Suppressor macrophage (primary cell): ENCODE measurements around the gene ARHGEF3.

Experiments
- DNase-seq, 4 experiments: peaks; one replicate each; pipeline ENCODE4 v3.0.0-alpha.2; 2020 to 2022
- total RNA-seq, 17 experiments: gene quantifications; one replicate each; lab custom pipeline; 2026; ENCODE audit warnings: mixed read lengths in 6 of 17, inconsistent platforms in 3 of 17; lab: John Stamatoyannopoulos, UW

Gene ARHGEF3, protein sequence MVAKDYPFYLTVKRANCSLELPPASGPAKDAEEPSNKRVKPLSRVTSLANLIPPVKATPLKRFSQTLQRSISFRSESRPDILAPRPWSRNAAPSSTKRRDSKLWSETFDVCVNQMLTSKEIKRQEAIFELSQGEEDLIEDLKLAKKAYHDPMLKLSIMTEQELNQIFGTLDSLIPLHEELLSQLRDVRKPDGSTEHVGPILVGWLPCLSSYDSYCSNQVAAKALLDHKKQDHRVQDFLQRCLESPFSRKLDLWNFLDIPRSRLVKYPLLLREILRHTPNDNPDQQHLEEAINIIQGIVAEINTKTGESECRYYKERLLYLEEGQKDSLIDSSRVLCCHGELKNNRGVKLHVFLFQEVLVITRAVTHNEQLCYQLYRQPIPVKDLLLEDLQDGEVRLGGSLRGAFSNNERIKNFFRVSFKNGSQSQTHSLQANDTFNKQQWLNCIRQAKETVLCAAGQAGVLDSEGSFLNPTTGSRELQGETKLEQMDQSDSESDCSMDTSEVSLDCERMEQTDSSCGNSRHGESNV
- total RNA-seq = 14.1 to 133 (median 54.3) reads per million in 17 experiments

DNA sequence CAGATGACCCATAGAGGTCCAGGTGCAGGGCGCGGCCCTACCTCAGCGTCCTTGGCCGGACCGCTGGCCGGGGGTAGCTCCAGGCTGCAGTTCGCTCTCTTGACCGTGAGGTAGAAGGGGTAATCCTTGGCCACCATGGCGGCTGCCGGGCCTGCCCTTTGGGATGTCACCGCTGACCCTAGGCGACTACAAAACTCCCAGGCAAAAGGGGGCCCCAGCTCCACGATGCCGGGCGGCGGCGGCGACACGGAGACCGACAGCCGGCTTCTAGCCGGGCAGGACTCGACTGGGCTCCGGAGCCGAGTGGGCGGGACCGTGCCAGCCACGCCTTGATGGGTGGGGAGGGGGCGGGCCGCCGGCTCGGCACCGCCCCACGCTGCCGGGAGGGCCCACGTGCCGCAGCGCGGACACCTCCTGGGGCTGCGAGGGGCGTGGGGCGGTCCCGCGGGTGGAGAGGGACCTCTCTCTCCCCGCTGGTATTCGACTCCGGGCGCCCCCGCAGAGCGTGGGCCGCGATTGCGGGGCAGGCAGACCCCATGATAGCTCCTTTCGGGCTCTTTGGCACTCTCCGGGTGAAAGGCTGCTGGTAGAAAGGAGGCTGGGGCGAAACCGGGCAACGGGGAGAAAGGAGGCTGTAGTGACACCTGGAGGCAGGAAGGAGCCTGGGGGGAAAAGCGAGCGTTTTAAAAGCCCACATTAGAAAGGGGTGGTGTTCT is at the start of gene ARHGEF3:
Gene ARHGEF3 (minus strand): TSS at position 288 of the 716 bp plus-strand sequence. CDS start 151 bp downstream, at position 137.
- DNase-seq = peak; percentile 89 to 96 (median 92)

DNA sequence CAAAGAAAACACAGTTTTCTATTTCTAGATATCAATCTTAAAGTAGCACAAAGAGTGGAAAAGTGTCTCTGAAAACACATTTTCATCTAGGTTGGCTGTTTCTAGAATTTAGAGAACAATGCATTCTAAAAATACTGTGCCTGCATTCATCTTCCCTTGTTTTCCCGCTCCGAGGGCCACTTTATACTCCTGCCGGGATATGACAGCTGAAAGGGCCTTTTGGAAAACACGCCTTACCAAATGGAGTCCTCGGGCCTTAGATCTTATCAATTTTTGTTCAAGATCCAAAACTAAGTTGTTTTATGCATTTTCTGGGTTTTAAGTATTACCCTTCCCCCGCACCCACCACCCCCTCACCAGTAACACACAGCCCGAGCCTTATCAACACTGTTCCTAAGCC is 47.9 kb upstream of the ARHGEF3 start:
- DNase-seq = no peak

DNA sequence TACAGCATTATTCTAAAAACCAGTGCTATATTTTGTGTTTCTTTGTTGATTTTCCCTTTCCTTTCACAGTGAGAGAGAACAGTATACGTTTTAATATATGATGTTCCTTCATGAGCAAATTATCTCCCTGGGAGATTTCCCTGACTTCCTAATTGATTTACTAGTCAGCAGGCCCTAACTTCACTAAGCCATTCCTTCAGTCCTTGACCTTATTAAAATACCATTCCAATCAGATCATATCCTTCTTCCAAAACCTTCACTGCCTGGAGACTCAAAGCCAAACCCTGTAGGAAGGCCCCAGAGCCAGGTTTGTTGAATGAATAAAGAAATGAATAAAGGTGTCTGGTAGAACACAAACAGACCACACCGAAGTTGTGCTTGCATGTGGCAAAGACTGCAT is 43.8 kb upstream of the ARHGEF3 start:
- DNase-seq = no peak

DNA sequence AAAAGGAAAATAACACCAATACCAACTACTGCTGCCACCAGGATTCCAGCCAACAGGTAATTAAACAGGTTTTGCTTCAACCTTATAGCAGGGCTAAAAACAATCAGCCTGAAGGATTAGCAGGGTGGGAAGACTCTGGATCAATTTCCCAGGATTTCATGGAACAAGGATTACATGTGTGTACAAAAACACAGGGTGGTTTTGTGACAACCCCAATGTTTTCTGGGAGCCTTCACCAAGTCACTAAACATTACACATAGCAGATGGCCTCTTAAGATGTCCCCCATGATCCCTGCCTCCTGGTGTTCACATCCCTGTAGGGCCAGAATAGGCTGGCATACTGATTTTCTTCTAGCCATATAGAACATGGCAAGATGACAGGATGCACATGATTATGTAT is 42.8 kb upstream of the ARHGEF3 start:
- no peak for DNase-seq

DNA sequence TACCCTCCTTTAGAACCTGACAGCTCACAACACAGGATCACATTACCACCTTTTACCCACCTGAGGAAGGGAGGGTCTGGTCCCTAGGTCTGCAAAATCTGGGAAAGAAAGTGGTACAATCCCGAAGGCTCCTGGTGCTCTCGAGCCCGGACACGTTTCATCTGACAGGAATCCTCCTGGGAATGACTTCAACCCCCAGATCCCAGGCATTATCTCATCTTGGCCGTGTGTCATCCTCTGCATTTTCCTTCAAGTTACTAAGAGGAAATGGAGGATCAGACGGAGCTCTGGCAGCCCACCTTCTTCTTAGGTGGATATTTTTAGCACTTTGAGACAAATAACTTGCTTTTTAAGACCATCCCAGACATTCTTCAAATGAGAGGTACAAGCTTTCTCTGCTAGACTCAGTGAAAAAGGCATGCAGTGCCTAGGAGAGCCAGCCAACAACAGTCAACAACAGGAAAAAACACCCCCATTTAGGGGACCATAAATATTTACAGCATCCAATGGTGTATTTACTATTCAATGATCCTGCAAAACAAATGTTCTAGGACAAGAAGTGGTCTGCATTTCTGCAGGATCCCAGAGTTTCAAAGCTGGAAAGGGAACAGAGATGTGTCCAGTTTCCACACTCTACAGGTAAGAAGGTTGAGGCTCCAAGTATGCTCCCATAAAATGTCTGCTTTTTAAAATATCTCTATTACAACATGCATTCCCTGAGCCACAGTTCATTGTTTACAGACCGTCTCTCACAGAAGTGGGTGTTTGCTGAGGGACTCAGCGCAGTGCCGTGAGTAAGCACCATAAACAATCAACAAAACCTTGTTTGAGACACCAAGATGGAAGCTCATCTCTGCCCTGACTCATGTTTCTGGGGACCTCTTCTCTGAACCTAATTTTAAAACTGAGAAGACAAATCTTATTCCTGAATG is 38.3 kb upstream of the ARHGEF3 start:
- no peak for DNase-seq

DNA sequence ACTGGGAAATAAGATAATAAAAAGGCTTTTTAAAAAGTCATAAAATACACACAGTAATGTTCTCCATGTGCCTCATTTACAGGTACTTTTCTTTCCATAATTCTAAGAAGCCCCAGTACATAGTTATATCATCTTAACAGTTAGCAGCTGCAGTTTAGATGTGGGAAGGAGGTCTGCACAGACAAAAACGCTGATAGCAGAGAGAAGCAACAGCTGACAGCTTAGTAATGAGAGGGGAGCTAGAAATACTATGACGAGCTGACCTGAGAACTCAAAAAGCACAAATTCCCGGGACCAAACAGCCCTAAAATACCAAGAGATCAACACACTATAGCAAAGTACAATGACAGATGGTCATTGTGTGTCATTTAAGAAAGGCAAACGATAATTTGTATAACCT is 36.7 kb upstream of the ARHGEF3 start:
- no peak for DNase-seq

DNA sequence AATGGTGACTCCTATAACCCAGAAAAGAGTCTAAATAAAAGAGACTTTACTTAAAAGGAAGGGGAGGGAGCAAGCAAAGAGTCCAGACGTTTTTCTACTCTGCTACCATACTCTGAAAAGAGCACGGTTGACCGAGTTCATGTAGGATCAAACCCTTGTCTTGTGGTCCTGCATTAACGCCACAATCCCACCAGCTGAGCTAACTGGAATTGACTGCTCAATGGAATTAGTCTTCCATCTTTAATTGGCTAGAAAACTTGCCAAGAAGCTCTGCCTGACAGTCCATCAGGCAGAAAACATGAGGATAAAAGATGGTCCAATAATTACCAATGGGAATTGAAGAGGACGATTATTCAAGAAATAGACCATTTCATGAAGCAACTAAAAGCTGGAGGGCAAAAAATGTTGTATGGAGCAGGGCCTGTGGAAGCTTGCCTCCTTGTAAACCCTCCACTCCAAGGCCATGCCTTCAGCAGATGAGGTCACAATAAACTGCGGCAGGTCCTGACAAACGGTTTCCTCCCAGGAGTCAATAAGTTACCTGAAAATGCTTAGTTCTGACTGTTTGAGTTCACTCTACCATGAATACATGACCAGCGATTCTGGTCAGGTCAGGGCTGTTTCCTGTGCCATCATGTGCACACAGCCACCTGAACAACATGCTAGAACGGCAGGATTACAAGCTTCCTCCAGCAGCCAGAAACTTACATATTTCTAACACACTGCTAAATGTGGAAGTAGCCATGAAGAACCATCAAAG is 35.6 kb upstream of the ARHGEF3 start:
- DNase-seq = peak in 2 of 4 experiments; percentile 13 to 34

DNA sequence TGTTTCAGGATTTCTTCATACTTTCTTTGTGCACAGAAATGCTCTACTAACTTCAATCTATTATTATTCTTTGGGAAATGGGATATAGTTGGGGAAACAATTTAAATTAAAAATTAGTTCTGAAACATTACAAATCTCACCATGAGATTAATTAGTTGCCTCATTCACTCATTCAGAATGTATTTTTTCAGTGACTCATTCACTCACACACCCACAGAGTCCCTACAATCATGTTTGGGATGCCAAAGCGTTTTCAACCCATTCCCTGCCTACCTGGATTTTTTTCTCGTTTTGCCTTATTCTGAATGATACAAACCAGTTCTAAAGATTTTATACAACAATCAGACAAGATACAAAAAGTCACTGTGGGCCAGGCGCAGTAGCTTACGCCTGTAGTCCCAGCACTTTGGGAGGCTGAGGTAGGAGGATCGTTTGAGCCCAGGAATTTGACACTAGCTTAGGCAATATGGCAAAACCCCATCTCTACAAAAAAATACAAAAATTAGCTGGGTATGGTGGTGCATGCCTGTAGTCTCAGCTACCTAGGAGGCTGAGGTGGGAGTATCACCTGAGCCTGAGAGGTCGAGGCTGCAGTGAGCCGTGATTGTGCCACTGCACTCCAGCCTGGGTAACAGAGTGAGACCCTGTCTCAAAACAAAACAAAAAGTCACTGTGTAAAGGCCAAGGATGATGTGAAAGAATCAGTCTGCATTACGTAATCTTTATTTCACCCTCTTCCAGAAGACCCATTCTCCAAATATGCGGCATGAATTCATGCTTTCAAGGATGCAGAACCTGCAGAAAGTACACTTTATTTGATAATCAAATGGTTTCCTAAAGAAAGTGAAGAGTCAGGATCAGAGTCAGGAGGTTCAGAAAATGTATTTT is 34.8 kb upstream of the ARHGEF3 start:
- peak in 1 of 4 experiments; percentile 9 for DNase-seq

DNA sequence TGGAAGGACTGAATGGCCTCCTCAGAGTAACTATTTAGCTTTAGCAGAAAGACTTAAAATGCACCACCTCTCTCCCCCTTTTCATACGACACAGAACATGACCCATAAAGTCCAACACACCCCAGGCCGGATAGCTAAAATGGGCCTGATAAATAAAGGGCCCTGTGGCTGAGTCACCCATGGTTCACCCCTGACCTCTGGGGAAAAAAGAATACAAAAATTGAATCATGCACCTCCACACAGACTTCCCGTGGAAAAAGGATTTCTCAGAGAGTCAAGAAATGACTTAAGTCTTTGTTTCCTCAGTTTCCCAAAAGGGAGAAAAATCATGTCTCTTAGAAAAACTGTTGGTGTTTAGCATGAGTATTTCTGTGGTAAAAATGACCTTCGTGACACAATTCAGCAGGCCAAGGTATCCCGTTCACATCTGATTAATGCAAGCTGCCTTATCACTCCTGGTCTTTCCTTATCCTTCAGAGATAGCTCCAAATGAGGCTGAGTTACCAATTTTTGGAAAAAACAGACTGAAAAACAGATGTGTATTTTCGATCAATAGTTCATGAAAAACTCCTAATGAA is 34.0 kb upstream of the ARHGEF3 start:
- no peak for DNase-seq

DNA sequence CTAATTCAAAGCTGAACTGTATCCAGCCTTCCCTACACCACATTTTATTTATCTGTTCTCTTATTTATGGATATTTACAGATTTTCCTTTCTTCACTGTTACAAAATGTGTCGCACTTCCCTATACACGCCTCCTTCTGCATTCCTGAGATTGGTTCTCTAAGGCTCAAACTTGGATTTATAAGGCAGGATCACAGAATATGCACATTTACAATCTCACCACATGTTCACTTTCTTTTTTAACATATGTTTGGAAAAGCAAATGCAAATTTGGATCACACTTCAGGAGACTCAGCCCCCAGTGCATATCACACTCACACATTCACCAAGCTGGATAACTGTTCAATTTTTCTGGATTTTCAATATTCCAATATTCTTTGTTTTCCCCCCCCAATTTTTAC is 31.8 kb upstream of the ARHGEF3 start:
- peak in 1 of 4 experiments; percentile 15 for DNase-seq

DNA sequence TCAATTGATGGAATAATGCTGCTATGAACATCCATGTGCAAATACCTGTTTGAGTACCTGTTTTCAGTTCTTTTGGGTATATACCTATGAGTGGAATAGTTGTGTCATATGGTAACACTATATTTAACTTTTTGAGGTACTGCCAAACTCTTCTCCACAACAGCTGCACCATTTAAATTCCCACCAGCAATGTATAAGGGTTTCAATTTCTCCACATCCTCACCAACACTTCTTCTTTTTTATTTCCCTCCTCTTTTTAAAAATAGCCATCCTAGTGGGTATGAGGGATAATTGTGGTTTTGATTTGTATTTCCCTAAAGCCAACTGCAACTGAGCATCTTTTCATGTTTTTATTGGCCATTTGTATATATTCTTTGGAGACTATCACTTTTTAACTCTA is 31.3 kb upstream of the ARHGEF3 start:
- DNase-seq = peak in 3 of 4 experiments; percentile 10 to 62 (median 58)

DNA sequence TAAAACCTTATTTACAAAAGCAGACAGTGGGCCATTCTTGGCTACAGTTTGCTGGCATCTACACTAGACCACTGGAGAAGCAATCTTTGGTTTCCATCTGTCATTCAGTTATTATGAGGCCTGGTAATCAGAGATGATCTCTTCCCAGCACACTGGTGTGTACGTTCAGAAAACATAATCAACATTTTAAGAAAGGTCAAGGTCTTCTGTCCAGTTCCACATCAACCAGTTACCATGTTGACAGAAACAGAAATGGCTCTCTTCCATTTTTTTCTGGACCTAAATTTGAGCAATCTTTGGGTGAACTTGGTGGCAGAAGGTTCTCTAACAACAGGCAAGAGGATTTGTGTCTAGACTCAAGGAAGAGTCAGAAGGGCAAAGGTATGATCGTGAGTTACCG is 29.8 kb upstream of the ARHGEF3 start:
- no peak for DNase-seq

DNA sequence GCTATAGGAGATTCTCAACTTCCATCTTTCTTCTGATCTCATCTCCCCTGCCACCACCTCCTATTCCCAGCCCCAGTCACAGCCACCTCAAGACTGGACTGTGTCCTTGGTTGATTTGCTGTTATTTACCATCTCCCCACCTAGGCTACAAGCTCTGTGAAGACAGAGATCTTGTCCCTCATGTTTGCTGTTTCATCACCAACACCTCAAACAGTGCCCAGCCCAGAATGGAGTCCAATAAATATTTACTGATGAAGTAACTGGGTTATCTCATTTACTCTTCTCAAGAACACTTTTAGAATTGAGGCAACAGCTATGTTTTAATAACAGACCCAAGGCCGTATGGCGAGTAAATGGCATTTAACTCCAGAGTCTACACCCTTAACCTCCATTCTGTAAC is 29.1 kb upstream of the ARHGEF3 start:
- no peak for DNase-seq

DNA sequence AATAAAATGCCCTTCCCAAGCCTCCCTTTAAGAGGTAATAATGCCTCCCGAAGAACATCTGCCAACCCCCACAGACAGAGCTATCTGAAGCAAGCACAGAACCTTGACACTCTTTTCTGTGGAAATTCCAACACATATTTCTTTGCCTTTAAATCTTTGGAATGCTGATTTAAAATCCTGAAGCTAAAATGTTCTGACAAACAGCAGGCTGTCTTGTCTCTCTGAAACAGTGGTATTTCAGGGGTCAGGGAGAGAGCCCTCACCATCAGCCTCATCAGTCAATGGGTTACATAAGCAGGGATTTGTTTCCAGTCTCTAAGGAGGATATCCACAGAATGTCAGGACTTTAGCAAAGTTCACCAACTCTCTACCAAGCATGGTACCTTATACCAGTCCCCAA is 27.8 kb upstream of the ARHGEF3 start:
- DNase-seq = no peak

DNA sequence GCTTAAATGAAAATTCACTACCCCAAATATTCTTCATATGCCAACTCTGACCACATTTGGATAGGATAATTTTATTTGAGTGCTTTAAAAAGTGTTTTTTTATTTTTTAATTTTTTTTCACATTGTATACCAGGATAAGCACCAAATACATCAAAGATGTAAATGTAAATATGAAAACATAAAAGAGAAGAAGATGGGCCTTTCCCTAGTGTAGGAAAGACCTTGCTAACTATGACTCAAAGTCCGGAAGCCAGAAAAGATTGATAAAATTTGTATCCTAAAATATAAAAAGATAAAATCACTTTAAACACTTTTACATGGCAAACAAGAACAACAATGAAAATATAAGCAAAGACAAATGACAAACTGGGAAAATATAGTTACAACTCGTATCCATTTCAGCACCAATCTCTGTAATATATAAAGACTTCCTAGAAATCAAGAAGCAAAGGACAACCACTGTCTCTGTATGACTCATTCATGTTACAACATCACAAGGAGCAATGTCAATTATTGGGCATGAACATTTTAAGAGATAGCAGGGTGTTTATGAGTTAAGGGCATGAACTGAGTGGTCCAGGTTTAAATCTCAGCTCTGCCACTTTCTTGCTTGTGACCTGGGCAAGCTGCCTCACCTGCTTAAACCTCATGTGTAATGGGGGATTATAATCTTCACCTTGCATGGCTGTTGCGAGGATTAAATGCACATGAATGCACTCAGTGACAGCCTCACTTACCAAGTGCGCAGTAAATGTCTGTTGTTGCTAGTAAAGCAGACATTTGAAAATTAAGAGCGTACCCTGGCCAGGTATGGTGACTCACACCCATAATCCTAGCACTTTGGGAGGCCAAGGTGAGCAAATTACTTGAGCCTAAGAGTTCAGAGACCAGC is 25.3 kb upstream of the ARHGEF3 start:
- DNase-seq = peak in 3 of 4 experiments; percentile 18 to 75 (median 71)

DNA sequence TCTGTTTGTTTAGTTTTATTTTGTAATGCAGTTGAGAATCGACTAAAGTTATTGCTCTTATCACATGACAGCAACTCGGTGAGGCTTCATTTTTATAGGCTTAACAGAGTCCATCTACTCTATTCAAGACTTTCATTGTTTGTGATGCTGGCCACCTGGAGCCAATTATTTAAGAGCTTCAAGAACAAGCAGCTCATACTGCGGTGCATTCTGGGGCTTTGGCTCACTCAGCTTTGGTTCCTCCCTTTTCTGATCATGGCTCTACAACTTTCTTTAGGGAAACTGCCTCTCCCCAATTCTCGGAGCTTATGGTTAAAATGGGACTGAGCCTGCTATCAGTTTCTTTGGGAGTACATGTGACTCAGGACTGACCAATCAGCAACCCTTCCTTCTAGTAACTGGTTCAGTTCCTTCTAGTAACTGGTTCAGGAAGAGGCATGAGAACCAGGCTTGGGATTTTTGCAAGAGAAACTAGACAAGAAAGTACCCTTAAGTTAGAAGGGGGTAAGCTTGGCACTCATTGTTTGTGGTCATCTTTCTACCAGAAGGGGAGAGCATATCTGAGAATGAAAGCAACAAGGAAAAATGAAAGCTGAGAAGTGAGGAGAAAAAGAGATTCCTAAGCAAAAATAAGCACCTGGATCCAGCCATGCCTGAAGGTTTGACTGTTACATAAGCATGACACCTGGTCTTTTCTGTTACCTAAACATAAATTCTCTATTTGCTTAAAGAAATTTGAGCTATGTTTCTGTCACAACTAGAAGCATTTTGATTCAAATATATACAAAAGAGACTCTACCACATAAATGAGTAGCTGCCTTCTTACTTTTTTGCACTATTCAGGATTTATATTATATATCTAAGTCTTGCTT is 24.1 kb upstream of the ARHGEF3 start:
- peak in 1 of 4 experiments; percentile 36 for DNase-seq

DNA sequence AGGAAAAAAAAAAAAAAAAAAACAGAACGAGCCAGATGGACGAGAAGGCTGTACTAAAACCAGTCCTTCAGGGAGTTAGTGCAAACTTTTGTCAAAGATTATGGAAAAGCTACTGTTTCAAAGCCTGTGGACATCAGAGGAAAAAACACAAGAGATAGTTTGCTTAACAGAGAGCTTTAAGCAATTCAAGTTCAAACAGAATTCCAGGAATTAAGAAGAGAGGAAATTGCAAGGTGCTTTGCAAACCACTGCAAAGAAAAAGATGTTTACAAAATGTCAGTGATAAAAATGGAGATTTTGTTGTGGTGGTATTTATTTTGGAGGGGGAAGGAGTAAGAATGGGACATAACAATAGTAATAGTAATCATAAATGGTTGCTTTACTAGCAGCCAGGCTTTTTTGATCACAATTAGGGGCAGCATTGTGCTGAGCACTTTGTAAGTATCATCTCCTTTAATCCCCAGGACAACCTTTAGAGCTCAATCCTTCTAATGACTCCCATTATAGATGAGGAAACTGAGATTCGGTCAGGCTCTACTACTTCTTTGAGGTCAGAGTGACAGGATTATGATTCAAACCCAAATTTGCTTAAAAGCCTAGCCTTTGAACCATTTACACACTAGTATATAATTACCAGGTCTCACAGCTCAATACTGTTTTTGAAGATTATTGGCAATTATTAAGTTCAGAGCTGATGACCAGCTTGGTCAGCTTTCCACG is 22.4 kb upstream of the ARHGEF3 start:
- no peak for DNase-seq
